Fibroblast of upper back skin (primary cell): ENCODE results near the gene NDUFA7.
"Not testable (repeated sequence)": the region's sequence is repeated elsewhere in the genome, so short reads cannot be mapped to it uniquely, and the experiment has no call there.

Experiments
- DNase-seq: peaks from one replicate; pipeline ENCODE4 v3.0.0-alpha.2; 2013

Gene NDUFA7

DNA sequence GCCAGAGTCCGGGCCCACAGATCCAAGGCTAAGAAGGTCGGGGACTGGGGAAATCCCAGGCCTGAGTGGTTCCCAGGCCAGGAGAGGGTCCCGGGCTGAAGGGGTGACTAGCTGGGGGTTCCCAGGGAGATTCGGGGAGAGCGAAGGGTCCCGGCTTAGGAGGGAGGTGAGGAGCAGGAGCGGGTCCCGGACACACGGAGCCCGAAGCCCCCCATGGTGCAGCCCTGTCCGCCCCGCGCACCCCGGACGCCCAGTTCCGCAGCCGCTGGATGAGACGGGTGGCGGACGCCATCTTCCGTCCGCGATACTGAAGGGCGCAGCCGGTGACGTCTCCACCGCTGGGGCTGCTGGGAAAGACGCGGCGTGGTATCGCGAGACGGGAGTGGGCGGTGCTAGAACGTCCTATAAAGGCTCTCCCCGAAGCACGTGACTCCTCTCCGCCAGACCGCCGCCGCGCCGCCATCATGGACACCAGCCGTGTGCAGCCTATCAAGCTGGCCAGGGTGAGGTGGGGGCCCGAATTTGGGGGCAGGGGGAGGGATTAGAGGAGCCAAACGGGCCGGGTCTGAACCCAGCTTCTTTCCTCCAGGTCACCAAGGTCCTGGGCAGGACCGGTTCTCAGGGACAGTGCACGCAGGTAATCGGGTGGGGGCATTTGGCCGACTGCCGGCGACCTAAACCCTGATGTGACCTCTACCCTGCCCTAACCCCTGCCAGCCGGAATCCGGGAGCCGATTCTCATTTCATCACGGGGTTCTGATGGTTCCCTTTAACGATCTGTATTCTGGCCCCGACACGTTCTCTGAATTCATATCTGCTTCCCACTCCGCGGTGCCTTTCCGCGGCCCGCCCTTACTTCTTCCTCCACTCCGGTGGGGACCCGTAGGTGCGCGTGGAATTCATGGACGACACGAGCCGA is at the start of gene NDUFA7, which contains the start of gene RPS28:
NDUFA7 (minus strand) TSS at position 309 of the 919 bp plus-strand sequence; CDS start at position 292, 17 bp downstream.
RPS28 (plus strand) TSS at position 430 of the 919 bp plus-strand sequence; CDS start at position 465, 35 bp downstream.
- DNase-seq, result peak; percentile 95

- DNase-seq, result no peak
Measured at GRCh38 chr19:8370176-8371010, 49.2 kb upstream of the NDUFA7 start.

- DNase-seq, result peak; percentile 98
Measured at GRCh38 chr19:8367327-8368001, 46.3 kb upstream of the NDUFA7 start.

GRCh38 chr19:8366961-8367326 is 45.8 kb upstream of the NDUFA7 start:
- DNase-seq, result peak; percentile 31

DNA sequence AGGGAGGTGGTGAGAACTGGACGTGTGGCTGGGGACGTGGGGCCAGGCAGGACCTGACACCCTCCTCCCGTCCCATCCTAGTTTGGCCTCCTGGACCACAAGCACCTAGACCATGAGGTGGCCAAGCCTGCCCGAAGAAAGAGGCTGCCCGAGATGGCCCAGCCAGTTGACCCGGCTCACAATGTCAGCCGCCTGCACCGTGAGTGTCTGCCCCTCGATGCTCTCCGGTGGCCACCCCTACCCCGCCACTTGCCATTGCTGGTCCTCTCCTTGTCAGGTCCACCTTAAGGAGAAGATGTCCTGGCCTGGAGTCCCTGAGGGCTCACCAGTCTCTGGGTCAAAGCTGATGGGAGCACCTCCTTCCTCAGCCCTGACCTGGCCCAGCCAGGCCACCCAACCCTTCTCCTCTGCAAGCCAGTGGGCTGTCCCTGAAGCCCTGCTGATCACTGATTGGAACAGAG is 45.0 kb upstream of the NDUFA7 start:
- no peak for DNase-seq

GRCh38 chr19:8363803-8364771 is 42.9 kb upstream of the NDUFA7 start, which contains the start of gene ANGPTL4:
TSS of gene ANGPTL4 (plus strand) at chr19:8364155. CDS start at chr19:8364322, 167 bp downstream.
- DNase-seq, result peak; percentile 50

- DNase-seq, result peak; percentile 96
Measured at GRCh38 chr19:8361921-8362793, 41.0 kb upstream of the NDUFA7 start.

GRCh38 chr19:8360196-8360595 is 39.0 kb upstream of the NDUFA7 start:
- DNase-seq, result no peak

DNA sequence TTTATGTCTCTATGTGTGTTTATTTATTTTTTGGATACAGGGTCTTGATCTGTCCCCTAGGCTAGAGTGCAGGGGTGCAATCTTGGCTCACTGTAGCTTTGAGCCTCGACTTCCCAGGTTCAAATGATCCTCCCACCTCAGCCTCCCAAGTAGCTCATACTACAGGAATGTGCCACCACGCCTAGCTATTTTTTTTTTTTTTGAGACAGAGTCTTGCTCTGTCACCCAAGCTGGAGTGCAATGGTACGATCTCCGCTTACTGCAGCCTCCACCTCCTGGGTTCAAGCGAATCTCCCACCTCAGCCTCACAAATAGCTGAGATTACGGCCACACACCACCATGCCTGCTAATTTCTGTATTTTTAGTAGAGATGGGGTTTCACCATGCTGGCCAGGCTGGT is 37.8 kb upstream of the NDUFA7 start:
- DNase-seq, result no peak

GRCh38 chr19:8357007-8357521 is 35.9 kb upstream of the NDUFA7 start:
- no peak for DNase-seq

GRCh38 chr19:8355631-8356402 is 34.6 kb upstream of the NDUFA7 start:
- DNase-seq, result peak; percentile 84

DNA sequence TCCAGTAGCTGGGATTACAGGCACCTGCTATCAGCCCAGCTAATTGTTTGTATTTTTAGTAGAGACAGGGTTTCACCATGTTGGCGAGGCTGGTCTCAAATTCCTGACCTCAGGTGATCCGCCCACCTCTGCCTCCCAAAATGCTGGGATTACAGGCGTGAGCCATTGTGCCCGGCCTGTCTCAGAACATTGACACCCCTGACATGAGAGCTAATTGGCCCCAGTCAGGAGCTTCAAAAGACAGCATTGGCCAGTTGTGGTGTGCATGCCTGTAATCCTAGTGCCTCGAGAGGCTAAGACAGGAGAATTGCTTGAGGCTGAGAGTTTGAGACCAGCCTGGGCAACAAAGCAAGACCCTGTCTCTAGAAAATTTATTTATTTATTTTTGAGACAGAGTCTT is 31.7 kb upstream of the NDUFA7 start:
- DNase-seq, result not testable (repeated sequence)

- no peak for DNase-seq
Measured at GRCh38 chr19:8352134-8352827, 31.1 kb upstream of the NDUFA7 start.

DNA sequence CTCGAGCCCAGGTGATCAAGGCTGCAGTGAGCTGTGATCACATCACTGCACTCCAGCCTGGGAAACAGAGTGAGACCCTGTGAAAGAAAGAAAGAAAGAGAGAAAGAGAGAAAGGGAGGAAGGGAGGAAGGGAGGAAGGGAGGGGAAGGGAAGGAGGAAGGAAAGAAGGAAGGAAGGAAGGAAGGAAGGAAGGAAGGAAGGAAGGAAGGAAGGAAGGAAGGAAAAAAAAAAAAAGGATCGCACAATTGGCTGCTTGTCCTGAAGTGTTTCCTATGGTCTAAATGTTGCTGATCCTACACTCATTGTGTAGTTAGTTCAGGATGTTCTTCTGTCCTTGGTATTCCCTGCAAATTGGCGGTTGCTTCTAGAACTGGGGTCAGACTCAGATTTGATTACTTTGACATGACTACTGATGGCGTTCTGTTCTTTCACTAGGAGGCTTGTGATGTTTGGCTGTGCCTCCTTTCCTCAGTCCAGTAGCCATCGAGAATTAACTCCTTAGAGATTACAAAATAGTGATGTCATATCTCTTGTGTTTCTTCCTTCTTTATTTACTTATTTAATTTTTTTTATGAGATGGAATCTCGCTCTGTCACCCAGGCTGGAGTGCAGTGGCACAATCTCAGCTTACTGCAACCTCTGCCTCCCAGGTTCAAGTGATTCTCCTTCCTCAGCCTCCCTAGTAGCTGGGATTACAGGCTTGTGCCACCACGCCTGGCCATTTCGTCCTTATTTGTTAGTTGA is 28.6 kb upstream of the NDUFA7 start:
- DNase-seq, result not testable (repeated sequence)

GRCh38 chr19:8343483-8343844 is 22.3 kb upstream of the NDUFA7 start:
- DNase-seq, result no peak

DNA sequence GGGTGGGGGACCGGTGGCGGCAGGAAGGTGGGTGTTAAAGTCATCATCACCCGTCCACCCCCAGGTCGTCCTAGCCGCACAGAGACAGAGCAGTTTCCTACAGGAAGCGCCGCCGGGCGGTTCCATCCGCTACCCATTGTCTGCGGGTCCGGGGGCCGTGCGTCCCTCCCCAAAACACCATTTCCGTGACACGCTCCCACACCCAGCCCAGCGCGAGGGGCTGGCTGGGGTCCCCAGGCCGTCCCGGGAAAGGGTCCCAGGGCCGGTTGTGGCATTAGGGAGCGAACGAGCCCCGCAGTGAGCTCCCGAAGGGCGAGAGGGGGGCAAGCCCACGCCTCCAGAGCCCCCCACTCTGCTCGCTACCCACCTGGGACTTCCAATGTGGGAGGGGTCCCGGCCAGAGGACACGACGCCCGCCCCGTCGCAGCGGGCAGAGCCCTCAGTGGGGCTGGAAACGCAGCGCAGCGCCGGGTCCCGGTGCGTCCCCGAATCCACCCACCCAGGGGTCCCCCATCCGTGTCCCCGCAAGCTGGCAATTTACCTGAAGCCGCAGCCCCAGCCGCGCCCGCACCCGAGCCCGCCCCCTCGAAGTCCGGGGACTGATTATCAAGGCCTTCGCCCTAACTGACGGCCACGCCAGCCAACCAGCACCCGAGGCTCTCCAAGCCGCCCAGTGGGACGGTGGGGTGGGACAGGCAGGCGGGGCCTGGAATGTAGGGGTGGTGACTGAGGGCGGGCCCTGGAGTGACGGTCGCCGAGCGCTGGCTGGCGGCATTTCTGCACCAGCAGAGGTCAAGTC is 21.7 kb upstream of the NDUFA7 start, which contains the start of gene KANK3:
KANK3 (minus strand) TSS at position 579 of the 799 bp plus-strand sequence. CDS start 5,434 bp downstream, outside the sequence.
- peak; percentile 90 for DNase-seq

DNA sequence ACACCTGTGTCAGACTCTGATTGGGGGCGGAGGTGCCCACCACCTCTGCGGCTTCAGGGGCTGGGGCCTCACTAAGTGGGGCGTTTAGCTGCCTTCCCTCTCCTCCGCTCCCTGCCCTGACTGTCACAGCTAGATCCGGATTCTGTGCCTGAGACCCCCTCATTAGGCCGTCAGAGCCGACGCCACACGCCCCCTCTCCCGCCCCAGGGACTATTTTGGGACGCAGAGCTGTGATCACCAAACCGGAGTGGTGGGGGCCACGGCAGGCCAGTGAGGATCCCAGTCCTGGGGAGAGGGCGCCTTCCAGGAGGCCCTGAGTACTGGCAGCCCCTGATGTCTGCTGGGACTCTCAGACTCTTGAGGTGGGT is 21.1 kb upstream of the NDUFA7 start:
- DNase-seq, result no peak
